GM20431 (cell line): ENCODE results near the gene UQCC2.

ENCODE experiments used
- in situ Hi-C: fragments of 300-500 bp; cut with MseI, MboI; formaldehyde crosslinking; loops from one replicate; pipeline ENCODE4 v1.15.0; 2020; ENCODE audit warnings: low sequenced_read_pairs; ENCODE audit not compliant: unreplicated experiment

Gene UQCC2

GRCh38 chr6:33679761-33680160 lies 31.7 kb downstream of the UQCC2 start:
- in situ Hi-C loops, result no loop called here

- in situ Hi-C loops, result no loop called here
Observed at GRCh38 chr6:33678932-33679490, 32.5 kb downstream of the UQCC2 start.

- in situ Hi-C loops, result no loop called here
Observed at GRCh38 chr6:33678233-33678931, 33.1 kb downstream of the UQCC2 start.

GRCh38 chr6:33677689-33678088 lies 33.8 kb downstream of the UQCC2 start:
- in situ Hi-C loops, result no loop called here

GRCh38 chr6:33677143-33677660 lies 34.3 kb downstream of the UQCC2 start:
- in situ Hi-C loops, result no loop called here

GRCh38 chr6:33676416-33677142 lies 34.9 kb downstream of the UQCC2 start:
- in situ Hi-C loops, result no loop called here

GRCh38 chr6:33675968-33676367 lies 35.5 kb downstream of the UQCC2 start:
- in situ Hi-C loops, result no loop called here

- in situ Hi-C loops, result no loop called here
Observed at GRCh38 chr6:33673851-33674250, 37.6 kb downstream of the UQCC2 start.

GRCh38 chr6:33672808-33673207 lies 38.7 kb downstream of the UQCC2 start:
- in situ Hi-C loops, result no loop called here

GRCh38 chr6:33671744-33672072 lies 39.8 kb downstream of the UQCC2 start:
- in situ Hi-C loops, result no loop called here

- in situ Hi-C loops, result no loop called here
Observed at GRCh38 chr6:33670971-33671743, 40.3 kb downstream of the UQCC2 start.

GRCh38 chr6:33670086-33670660 lies 41.3 kb downstream of the UQCC2 start:
- in situ Hi-C loops, result no loop called here

GRCh38 chr6:33668914-33669313 lies 42.6 kb downstream of the UQCC2 start:
- in situ Hi-C loops, result no loop called here

- in situ Hi-C loops, result no loop called here
Observed at GRCh38 chr6:33668328-33668727, 43.2 kb downstream of the UQCC2 start.

GRCh38 chr6:33667776-33668175 lies 43.7 kb downstream of the UQCC2 start:
- in situ Hi-C loops, result no loop called here

GRCh38 chr6:33667072-33667471 lies 44.4 kb downstream of the UQCC2 start:
- in situ Hi-C loops, result no loop called here

GRCh38 chr6:33665957-33666356 lies 45.5 kb downstream of the UQCC2 start:
- in situ Hi-C loops, result no loop called here

- in situ Hi-C loops, result no loop called here
Observed at GRCh38 chr6:33664506-33665057, 46.9 kb downstream of the UQCC2 start.

GRCh38 chr6:33663727-33664449 lies 47.6 kb downstream of the UQCC2 start:
- in situ Hi-C loops, result no loop called here
